Measurements from ENCODE around the gene CFAP54. TPM values are rescaled to one million over a fixed set of nuclear protein-coding genes. Genes with fewer than 3 reads are reported as not detected.

CFAP54 gene
- total RNA-seq, 1 donor from 2014 or later: 8.9 TPM

GRCh38 chr12:96866801-96867590, 377.6 kb downstream of the CFAP54 start:
- no peak overlapping the region for H3K27ac Mint-ChIP-seq
- no peaks in the 10 kb centered on the region for H3K4me1 Mint-ChIP-seq (ENCODE audit: unreplicated experiment)
- TF ChIP-seq, protein P1, sequence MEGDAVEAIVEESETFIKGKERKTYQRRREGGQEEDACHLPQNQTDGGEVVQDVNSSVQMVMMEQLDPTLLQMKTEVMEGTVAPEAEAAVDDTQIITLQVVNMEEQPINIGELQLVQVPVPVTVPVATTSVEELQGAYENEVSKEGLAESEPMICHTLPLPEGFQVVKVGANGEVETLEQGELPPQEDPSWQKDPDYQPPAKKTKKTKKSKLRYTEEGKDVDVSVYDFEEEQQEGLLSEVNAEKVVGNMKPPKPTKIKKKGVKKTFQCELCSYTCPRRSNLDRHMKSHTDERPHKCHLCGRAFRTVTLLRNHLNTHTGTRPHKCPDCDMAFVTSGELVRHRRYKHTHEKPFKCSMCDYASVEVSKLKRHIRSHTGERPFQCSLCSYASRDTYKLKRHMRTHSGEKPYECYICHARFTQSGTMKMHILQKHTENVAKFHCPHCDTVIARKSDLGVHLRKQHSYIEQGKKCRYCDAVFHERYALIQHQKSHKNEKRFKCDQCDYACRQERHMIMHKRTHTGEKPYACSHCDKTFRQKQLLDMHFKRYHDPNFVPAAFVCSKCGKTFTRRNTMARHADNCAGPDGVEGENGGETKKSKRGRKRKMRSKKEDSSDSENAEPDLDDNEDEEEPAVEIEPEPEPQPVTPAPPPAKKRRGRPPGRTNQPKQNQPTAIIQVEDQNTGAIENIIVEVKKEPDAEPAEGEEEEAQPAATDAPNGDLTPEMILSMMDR (conservative IDR thresholded peaks at IDR 0.05): no peak
- no peak for DNase-seq (ENCODE audit: extremely low spot score, unreplicated experiment)
- no peaks in the 10 kb centered on the region for H3K9me3 Mint-ChIP-seq
- no peaks in the 10 kb centered on the region for H3K36me3 Mint-ChIP-seq
- no peak overlapping the region for H3K4me3 Mint-ChIP-seq
- peaks cover 12% of the 10 kb centered on the region for H3K27me3 Mint-ChIP-seq

DNA sequence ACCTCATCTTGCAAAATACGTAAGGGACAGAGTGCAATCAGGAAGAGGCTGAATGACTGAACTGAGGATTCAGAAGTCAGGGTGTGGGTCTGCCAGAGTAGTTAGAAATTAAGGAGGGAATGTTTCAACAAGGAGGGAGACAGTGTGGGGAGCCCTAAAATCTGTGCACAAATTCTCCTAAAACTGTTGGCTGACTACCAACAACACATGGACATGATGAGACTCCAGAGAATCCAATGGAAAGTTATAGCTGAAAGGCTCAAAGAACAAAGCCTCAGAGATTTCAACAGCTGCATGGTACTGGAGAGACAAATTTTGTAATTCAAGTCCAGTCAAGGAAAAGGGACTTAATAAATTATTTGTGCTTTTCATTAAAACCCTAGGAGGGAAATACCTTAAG, 381.6 kb downstream of the CFAP54 start:
- Mint-ChIP-seq H3K27me3 (no peaks in the 10 kb centered on the region), H3K4me1 (ENCODE audit: unreplicated experiment) (no peaks in the 10 kb centered on the region), H3K9me3 (peaks cover 5% of the 10 kb centered on the region), H3K36me3 (no peaks in the 10 kb centered on the region), H3K4me3 (no peak overlapping the region), H3K27ac (no peak overlapping the region)
- TF ChIP-seq, protein P1 (conservative IDR thresholded peaks at IDR 0.05): no peak
- DNase-seq (ENCODE audit: extremely low spot score, unreplicated experiment): no peak

GRCh38 chr12:96872961-96873360, 383.6 kb downstream of the CFAP54 start:
- Mint-ChIP-seq H3K27me3 (peaks cover 9% of the 10 kb centered on the region), H3K4me1 (ENCODE audit: unreplicated experiment) (no peaks in the 10 kb centered on the region), H3K9me3 (peaks cover 5% of the 10 kb centered on the region), H3K36me3 (no peaks in the 10 kb centered on the region), H3K27ac (no peak overlapping the region), H3K4me3 (no peak overlapping the region)
- no peak for DNase-seq (ENCODE audit: extremely low spot score, unreplicated experiment)
- TF ChIP-seq, protein P1 (conservative IDR thresholded peaks at IDR 0.05): no peak

DNA sequence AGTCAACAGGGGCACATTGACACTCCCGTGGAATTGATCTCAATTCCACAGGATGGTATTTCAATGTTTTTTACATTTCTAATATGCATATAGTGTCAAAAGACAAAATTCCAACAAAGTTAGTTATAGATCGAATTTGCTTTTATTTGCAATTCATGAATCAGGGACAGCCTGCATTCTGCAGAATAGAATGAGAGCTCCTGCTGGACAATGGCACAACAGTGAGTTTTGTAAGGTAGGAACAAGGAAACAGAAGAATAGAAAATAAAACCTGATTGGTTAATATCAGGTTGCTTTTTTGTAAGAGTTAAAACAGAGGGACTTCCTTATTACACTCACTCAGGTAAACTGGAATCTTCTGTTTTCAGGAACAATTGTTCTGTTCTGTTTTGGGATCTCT, 384.8 kb downstream of the CFAP54 start:
- no peak for DNase-seq (ENCODE audit: extremely low spot score, unreplicated experiment)
- Mint-ChIP-seq H3K4me3 (no peak overlapping the region), H3K27ac (no peak overlapping the region), H3K9me3 (peaks cover 5% of the 10 kb centered on the region), H3K36me3 (no peaks in the 10 kb centered on the region), H3K27me3 (peaks cover 9% of the 10 kb centered on the region), H3K4me1 (ENCODE audit: unreplicated experiment) (no peaks in the 10 kb centered on the region)
- TF ChIP-seq, protein P1 (conservative IDR thresholded peaks at IDR 0.05): no peak

DNA sequence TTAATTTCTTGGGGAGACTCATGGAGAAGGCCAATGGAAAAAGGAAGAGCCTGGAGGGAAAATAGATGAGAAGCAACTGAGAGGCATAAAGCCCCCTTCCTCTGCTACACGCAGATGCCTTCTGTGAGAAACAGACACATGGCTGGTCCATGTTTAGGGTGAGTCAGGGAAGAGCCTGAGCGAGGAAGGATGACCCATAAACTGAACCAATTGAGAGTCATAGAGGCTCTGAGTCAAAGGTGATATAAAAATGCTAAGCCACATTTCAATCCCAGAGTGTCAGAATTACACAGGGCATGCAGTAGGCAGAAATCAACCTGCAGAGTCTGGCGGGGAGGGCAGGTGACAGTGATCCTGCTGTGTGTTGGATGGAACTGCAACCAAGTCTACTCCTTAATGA, 387.6 kb downstream of the CFAP54 start:
- DNase-seq (ENCODE audit: extremely low spot score, unreplicated experiment): no peak
- Mint-ChIP-seq H3K9me3 (peaks cover 5% of the 10 kb centered on the region), H3K36me3 (no peaks in the 10 kb centered on the region), H3K4me1 (ENCODE audit: unreplicated experiment) (no peaks in the 10 kb centered on the region), H3K4me3 (no peak overlapping the region), H3K27me3 (peaks cover 9% of the 10 kb centered on the region), H3K27ac (no peak overlapping the region)
- TF ChIP-seq, protein P1 (conservative IDR thresholded peaks at IDR 0.05): no peak
